Fibroblast of skin of left biceps (primary cell): Measurements from ENCODE around the gene FAH.
"Not testable (repeated sequence)": the region's sequence is repeated elsewhere in the genome, so short reads cannot be mapped to it uniquely, and the experiment has no call there.

Experiments
- DNase-seq, 2 experiments: peaks; one replicate each; pipeline ENCODE4 v3.0.0-alpha.2; 2013; ENCODE audit warnings: low read depth in 2 of 2

The FAH gene

DNA sequence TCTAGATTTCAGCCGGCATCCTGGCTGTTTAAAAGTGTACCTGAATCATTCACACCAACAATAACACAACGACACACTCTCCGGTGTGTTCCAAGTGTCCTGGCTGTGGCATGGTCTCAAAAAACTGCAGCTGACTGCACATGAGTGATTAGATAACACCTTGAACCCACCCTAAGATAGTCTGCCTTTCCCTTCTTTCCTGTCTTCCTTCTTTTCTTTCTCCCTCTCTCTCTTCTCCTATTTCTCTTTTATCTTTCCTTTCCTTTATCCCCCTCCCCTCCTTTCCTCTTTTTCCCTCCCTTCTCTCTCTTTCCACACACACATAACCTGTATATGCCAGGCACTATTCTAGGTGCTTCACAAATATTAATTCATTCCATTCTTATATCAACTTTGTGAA lies 1.2 kb upstream of the FAH start:
- DNase-seq: no peak

DNA sequence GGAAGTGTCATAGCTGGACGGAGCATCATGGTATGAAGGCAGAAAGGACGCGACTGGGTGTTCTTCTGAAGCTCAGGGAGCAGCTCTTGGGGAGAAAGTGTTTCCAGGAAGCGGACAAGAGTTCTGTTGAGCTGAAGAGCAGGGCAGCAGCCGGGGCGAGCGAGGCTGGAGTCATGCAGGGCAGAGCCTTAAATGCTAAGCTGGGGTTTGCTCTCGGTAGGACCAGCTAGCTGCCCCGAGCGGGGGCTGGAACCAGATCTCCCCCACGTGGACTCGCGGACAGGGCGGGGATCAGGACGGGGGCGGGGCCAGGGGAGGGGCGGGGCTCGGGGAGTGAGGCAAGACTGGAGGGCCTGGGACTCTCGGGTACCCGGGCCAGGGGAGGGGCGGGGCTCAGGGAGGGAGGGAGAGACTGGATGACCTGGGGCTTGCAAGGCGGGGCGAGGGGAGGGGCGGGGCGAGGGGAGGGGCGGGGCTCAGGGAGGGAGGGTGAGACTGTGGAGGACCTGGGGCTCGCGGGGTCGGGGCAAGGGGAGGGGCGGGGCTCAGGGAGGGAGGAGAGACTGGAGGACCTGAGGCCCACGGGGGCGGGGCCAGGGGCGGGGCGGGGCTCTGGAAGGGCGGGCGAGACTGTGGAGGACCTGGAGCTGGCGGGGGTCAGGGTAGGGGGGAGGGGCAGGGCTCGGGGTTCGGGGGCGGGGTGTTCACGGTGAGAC lies 461 bp upstream of the FAH start:
- DNase-seq: peak; percentile 81 to 82

DNA sequence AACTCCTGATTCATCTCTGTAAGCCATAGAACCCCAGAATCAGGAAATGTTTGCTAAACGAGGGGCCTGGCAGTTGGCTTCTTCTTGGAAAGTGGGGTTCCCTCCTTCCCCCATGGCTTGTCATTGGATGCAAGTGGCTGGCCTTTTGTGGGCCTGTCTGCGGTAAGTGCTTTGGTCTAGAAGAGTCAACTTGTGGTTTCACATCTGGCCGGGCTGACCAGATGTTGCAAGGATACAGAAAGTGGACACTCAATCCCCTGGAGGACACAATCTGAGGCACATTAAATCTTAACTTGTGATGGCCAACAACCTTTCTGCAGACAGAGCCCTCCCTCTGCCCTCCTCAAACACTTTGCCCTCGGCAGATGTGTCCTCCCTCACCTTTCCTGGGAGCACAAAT lies 1.1 kb downstream of the FAH start:
- DNase-seq: no peak

DNA sequence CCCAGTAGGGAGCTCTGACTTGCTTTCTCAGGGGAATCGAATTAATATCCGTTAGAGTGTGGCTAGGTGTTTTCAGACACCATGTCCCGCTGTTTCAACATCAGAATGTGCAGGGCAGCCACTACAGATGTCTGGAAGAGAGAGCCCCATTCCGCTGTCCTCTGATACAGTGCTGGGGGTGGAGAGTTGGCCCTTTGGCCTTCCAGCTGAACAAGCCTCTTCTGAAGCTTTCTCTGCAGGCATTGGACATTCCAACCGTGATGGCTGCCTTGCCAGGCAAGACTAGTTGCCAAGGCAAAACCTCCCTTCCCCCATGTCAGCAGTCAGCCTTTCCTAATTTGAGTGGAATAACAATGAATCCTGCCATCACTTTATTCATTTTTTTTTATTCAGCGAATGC lies 1.5 kb downstream of the FAH start:
- DNase-seq: no peak

DNA sequence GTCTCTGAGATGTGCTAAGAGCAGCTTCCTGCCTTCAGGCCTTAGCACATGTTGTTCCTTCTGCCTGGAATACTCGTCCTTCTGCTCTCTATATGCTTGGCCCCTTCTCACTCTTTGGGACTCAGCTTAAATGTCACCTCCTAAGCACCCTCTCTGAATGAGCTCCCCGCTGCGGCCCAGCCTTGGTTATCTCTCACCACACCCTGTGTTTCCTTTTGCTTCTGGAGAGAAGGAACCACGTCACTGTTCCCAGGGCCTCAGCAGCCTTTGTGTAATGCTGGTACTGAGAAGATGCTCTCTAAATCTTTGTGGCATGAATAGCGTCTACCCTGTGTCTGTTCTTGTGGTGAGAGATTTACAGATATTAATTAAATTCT lies 2.2 kb downstream of the FAH start:
- no peak for DNase-seq

DNA sequence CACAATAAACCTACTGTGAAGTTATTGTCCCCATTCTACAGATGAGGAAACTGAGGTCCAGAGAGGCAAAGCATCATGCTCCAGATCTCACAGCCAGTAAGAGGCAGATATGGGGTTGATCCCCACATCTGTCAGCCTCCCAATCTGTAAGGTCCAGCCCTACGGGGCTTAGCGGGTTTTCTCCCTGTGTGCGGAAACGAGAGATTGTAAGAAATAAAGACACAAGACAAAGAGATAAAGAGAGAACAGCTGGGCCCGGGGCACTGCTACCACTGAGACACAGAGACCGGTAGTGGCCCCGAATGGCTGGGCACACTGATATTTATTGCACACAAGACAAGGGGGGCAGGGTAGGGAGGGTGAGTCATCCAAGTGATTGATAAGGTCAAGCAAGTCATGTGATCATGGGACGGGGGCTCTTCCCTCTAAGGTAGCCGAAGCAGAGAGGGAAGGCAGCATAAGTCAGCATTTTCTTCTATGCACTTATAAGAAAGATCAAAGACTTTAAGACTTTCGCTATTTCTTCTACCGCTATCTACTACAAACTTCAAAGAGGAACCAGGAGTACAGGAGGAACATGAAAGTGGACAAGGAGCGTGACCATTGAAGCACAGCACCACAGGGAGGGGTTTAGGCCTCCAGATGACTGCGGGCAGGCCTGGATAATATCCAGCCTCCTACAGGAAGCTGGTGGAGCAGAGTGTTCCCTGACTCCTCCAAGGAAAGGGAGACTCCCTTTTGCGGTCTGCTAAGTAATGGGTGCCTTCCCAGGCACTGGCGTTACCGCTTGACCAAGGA lies 2.8 kb downstream of the FAH start:
- not testable (repeated sequence) for DNase-seq

DNA sequence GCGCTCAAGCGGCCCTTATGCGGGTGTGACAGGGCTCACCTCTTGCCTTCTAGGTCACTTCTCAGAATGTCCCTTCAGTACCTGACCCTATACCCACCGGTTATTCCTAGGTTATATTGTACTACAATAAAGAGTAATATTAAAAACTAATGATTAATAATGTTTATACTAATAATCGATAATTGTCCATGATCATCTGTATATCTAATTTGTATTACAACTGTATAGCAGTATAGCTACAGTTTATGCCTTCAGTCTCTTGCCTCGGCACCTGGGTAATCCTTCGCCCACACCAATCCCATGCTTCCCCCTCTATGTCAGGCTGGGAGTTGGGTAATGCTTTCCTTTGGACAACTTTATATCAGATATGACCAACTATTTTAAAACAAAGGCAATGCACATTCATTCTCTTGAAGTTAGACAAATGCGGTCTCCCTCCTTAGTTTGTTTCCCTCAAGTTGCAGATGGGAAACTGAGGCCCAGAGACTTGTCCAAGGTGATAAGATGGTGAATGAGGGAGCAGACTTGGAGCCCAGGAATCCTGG lies 3.4 kb downstream of the FAH start:
- DNase-seq: no peak

DNA sequence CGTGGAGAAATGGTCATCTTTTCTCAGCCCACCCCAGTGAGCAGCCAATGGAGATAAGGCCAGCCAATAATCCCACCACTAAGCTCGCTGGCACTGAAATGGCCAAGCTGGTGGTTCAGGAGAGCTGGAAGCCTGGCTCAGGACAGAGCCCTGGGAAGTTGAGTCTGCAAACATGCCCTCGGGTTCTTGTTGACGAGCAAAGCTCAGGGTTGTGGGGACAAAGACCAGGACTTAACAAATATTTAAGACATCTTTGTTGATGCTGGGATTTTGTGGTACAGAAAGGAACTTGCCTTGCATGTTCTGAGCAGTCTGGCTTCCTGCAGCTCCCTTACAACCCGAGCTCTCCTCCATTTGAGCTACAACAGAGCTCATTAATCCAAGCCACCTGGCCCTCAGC lies 4.4 kb downstream of the FAH start:
- no peak for DNase-seq

DNA sequence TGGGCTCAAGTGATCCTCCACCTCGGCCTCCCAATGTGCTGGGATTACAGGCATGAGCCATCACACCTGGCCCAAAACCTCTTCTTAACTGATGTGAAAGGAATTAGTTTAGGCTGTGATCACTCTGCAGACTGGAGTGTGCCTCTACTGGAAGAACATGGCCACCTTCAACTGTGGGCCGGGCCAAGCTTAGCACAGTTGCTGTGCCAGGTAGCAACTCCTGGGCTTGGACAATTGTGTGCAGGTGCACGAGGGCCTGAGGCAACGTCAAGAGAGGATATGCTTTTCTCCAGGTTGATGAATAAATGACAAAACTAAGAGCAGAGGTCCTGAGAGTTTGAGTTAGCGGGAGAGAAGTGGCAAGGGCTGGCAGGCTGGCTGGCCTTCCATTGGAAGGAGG lies 6.5 kb downstream of the FAH start:
- no peak for DNase-seq

DNA sequence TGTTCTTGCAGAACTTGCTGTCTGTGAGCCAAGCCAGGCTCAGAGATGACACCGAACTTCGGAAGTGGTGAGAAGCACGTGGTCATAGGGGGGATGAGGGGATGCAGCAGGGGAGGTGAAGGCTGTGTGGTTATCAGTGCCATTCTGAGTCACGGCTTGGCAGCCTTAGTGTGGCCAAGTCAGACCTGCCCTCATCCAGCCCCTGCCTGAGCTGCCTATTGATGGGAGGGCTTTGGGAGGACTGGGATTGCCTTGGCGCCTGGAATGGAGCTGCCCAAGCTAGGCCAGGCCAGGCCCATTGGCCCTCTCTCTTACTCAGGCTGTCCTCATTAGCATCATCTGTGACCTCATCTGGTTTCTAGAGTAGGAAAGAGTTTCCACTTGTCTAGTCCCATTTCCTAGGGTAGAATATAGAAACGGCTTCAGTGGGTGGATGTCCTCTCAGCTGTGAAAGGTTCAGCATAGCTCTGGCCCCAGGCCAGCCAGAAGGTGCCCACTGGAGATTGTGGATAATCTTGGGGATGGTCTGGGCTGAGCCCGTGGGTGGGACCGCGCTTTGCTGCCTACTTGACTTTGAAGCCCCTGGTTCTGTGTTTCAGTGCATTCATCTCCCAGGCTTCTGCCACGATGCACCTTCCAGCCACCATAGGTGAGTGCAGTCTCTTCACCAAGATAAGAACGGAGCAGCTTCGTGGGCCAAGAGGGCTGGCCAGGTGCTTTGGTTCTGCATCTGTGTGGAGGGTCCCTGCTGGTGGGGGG lies 7.2 kb downstream of the FAH start:
- DNase-seq: no peak

DNA sequence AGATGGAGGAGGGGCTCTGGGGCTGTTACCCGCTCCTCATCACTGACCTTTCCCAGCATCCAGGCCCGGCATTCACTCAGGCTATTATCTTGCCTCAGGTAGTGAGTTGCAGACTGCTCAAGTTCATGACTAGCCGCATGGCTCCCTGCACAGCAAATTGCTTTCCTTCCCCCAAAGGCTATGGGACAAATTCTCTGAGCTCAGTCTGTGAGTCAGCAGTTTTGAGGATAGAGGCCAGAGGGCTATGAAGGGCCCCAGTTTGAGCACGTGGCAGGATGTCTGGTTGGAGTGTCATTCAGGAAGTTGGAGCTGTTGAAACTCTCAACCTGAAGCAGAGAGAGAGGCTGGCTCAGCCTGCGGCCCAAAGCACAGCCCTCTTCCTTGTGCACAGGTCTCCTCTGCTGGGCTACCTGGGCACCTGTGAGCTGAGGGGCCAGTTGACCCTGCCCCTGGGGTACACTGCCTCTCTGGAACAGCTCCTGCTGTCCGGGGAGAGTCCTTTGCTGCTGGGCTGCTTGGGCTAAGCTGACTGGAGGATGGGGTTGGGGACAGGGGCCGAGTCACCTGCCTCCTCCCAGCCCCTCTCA lies 7.9 kb downstream of the FAH start:
- DNase-seq: peak; percentile 70 to 78

DNA sequence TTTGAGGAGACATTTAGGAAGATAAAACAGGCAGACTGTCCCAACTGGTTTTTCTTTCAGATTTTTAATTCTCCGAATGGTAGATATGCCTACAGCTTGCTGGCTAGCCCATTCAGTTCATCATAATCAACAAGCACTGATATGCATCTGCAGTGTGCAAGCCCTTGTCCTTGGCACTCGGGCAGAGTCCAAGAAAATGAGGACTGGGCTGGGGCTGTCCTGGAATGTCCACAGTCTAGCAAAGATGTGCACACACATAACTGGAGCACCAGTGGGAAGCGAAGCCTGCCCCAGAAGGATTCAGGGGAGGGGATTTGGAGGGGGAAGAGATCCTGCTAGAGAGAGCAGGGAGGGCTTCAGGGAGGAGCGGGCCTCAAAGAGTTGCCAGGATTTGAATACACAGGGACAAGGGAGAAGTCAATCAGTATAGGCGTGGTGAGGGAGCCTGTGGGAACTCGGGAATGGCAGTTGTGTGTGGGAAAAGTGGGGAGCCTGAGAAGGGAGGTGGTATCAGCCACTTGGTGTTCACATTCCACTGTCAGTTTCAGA lies 8.7 kb downstream of the FAH start:
- no peak for DNase-seq

DNA sequence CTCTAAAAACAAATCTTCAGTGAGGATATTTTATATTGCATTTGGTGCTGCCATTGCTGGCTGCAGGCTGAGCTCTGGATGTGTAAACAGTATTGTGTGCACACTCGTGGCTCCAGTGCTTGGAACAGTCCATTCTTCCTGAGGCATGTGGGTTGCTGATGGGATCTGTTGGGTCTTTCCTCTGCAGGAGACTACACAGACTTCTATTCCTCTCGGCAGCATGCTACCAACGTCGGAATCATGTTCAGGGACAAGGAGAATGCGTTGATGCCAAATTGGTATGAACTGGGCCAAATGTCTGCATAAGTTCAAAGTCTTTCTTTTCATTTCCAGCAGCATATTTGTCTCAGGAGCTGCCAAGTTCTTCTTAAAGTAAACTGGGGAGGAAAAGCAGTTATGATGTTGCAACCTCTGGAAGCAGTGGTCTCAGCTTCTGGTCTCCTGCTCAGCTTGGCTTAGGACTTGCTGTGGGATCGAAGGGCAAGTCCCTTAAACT lies 9.3 kb downstream of the FAH start:
- DNase-seq: no peak

DNA sequence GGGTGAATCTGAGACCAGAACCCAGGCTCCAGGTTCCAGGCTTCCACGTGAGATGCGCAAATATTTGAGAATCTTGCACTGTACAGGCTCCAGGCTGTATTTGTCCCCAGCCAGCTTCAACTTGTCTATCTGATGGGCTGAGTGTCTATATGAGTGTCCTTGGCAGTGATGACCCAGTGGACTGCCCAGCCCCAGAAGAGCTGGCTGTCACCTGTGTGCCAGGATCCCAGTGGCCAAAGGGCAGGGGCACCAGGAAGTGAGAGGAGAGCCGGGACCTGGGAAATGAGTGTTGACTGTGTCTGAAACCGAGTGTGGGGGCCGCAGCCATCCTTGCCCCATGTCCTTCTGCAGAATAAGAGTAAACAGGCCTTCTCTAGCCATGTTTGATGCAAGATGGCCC lies 10.4 kb downstream of the FAH start:
- no peak for DNase-seq

DNA sequence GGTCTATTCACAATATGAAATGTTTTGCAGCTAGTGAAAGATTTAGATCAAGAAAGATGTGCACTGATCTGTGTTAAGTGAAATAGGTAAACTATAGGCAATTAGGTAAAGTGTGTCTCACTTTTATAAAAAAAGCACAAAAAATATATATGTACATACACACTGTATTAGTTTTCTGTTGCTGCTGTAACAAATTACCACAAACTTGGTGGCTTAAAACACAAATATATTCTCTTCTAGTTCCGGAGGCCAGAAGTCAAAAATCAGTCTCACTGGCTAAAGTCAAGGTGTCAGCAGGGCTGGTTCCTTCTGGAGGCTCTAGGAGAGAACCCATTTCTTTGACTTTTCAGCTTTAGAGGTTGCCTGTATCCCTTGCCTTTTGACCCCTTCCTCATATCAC lies 11.1 kb downstream of the FAH start:
- no peak for DNase-seq

DNA sequence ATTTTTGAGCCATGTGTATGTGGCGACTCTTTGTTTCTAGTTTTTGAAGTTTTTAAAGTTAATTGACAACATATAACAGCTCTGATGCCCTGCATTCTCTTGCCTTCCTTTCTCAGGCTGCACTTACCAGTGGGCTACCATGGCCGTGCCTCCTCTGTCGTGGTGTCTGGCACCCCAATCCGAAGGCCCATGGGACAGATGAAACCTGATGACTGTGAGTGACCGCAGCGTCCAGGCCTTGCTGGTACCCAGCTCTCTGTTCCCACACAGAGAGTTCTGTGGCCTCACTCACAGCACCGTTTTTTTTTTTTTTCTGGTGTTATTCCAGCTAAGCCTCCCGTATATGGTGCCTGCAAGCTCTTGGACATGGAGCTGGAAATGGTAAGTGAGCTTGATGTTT lies 15.1 kb downstream of the FAH start:
- no peak for DNase-seq

DNA sequence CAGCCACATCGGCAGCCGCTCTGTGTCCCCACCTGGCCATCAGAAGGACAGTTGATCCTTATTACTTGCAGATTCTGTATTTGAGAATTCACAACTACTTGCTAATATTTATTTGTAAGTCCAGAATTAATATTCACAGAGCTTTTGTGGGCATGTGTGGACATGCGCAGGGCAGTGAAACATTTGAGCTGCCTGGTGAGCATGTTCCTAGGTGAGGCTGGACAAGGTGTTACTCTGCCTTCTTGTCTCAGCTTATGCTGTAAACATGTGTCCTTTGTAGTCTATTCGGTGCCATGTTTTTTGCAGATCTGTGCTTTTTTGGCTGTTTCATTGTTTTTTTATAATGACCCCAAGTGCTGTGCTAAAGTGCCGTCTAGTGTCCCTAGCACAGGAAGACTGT lies 15.6 kb downstream of the FAH start:
- DNase-seq: no peak

DNA sequence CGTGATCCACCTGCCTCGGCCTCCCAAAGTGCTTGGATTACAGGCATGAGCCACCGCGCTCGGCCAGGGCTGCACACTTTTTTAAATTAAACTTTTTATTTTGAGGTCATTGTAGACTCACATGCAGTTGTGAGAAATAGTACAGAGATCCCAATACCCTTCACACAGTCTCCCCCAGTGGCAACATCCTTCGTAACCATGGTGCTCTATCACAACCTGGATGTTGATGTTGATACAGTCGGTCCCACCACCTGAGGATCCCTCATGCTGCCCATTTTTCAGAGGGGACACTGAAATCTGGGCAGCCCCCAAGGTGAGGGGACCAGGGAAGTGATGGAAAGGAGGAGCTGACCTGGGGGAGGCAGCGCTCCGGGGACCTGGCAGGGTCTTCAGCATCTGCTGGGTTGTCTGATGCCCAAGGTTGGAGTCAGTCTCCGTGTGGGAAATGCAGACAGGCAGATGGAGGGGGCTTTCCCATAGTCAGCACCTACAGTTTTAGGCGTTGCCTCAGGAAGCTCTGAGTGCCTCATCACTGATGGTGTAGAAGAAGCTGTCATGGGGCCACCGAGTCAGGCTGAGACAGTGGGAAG lies 17.1 kb downstream of the FAH start:
- no peak for DNase-seq

DNA sequence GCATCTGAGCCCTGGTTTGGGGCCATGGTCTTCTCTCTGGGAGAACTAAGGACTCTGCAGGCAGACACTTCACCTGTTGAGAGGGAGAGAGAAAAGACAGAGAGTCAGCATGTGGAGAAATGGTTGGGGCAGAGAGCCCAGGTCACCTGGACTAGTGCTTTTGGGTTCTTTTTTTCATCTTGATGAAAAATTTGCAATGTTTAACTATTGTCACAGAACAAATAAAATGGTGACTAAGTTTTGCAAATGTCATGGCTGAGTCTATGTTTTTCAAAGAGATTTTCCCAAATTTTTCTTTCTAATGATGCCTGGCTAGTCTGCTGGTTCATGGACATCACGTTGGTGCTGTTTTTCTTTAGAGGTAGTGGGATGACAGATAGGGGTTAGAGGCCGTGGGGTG lies 17.8 kb downstream of the FAH start:
- no peak for DNase-seq

DNA sequence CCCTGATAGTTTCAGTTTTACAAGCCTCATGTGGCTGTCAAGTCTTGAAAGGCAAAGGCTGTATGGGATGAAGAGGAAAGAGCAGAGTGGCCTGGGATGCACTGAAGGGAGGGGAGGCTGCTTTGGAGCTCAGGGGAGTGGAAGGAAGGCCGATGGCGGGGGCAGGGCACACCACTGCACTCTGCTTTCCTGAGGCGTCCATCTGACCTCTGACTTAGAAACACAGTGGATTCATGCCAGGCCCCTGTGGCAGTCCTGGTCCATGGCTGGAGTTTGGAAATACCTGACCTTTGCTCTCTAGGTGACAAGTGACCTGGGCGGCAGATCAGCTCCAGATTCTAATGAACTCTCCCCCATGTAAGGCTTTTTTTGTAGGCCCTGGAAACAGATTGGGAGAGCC lies 19.0 kb downstream of the FAH start:
- DNase-seq: no peak

DNA sequence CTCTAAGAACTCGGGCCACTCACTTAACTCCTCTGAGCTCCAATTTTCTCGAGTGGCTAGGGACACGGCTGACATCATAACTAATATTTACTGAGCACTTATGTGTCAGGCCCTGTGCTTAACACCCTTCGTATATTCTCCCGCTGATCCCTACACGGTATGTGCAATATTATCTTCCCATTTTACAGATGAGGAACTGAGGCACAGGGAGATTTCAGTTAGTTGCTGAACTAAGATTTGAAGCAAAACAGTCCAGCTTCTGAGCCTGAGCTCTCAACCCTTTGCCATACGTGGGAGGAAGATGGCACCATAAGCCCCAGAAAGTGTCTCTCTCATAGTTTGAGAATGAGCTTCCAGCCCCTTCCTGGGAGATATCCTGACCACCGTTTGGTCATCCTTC lies 19.6 kb downstream of the FAH start:
- DNase-seq: no peak
